ENCODE results near the gene VSTM2L.

The VSTM2L gene

GRCh38 chr20:37969949-37970855 is 67.3 kb downstream of the VSTM2L start:
- DNase-seq (ENCODE audit: low spot score), result no peak

DNA sequence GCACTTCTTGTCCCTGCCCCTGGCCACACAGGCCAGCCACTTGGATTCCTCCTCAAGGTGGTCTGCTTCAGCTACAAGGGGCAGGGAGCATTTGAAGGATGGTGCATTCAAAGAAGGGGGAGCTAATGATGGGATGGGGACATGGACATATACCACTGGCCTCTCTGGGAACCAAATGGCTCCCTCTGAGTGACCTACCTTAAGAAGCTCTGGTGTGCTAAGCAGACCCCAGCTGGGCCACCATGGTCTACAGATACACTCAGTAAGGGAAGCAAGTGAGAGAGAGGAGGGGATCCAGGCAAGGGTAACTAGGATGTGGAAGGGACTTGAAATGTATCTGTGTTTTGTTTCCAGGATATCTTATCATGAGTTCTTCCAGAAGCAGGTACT is 67.9 kb downstream of the VSTM2L start:
- no peak for DNase-seq (ENCODE audit: low spot score)

GRCh38 chr20:37971561-37972127 is 68.7 kb downstream of the VSTM2L start:
- no peak for DNase-seq (ENCODE audit: low spot score)

DNA sequence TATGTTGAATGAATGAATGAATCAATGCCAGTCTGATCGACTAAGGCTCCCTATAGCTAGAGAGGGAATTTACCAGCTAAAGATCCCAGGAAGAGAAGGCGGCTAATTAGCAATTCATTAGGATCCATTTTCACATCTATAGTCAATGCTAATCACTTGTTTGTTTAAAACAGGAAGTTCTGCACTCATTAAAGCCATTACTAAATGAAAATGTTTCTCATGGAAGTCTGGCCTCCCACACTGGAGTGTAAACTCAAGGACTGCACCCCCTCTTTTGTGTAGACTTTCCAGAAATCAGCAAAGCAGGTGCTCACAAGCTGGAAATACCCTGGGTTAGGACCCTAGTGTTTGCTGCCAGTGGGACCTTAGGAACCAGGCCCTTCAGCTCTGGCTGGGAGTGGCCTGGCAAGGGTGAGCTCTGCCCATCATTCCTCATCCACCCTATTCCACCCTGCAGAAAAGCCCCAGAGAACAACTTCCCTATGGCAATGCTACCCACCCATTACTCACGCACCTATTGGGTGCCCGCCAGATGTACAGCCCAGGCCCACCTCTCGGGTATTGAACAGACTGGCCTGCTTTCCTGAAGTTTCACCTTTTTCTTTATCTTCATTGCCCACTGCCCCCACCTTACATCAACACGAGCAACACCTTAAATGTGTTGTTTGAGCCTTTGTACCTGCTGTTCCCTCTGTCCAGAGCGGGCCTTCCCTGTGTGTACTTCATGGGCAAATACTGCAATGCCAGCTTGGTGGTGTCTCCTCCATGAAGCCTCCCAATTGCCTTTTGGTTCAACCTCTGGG is 69.5 kb downstream of the VSTM2L start:
- no peak for DNase-seq (ENCODE audit: low spot score)

- DNase-seq (ENCODE audit: low spot score), result no peak
These were observed 70.4 kb downstream of the VSTM2L start for GRCh38 chr20:37973059-37973910.

GRCh38 chr20:37976887-37977286 is 74.0 kb downstream of the VSTM2L start:
- DNase-seq (ENCODE audit: low spot score), result no peak

- no peak for DNase-seq (ENCODE audit: low spot score)
These were observed 74.4 kb downstream of the VSTM2L start for GRCh38 chr20:37977338-37977737.

GRCh38 chr20:37977786-37978185 is 74.9 kb downstream of the VSTM2L start:
- no peak for DNase-seq (ENCODE audit: low spot score)

- no peak for DNase-seq (ENCODE audit: low spot score)
These were observed 76.4 kb downstream of the VSTM2L start for GRCh38 chr20:37979021-37979985.

DNA sequence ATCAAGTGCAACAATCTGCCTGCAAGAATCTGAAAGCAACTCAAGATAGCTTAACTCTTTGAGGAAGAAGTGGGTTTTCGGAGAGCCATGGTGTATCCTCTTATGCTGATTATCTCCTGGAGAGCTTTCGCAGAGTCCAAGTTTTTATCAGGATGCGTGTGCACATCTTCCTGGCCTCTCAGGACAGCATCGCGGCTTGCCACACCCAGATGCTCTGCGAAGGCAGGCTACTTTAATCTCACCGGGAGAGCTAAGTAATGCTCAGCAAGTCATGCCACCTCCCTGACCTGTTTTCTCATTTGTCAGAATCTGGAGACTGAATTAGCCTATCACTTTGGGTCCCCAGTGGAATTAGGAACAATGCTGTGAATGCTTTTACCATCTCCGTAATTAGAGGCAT is 77.5 kb downstream of the VSTM2L start:
- DNase-seq (ENCODE audit: low spot score), result no peak

GRCh38 chr20:37980876-37981275 is 77.9 kb downstream of the VSTM2L start:
- no peak for DNase-seq (ENCODE audit: low spot score)

GRCh38 chr20:37981568-37981967 is 78.6 kb downstream of the VSTM2L start:
- DNase-seq (ENCODE audit: low spot score), result no peak

- no peak for DNase-seq (ENCODE audit: low spot score)
These were observed 80.4 kb downstream of the VSTM2L start for GRCh38 chr20:37983286-37983685.

- no peak for DNase-seq (ENCODE audit: low spot score)
These were observed 81.3 kb downstream of the VSTM2L start for GRCh38 chr20:37984018-37984785.

DNA sequence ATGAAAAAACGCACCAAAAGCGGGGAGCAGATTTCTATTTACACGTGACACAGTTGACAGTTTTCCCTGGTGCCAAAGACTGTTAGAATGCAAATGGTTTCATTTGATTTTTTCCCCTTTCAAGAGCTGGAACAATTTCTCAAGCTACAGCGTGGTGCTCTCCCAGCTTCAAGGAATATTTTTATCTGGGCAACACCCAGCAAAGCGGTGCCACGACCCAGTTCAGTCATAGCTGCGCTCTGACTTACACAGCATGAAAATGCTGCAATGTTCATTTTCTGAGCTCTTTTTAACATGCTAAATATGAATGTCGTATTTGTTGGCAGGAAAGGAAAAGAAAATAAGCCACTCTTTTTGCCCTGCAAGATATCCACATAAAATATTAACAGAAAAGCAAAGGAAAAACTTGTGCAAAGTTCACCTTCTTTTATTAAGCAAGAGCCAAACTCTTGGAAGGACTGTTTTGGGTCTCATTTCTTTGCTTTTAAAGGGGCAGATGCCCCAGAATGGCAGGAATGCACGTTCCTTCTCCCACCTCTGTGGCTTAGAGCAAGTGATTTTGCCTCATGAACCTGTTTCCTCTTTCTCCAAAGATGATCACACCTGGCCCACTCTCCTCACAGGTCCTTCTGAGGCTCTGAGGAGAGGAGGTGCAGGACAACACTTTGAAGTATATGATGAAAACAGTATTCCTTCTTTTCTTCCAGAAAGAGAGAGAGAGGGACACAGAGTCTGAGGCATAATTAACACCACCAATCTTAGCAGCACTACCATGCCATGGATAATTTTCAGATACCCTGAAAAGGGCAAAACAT is 83.3 kb downstream of the VSTM2L start:
- no peak for DNase-seq (ENCODE audit: low spot score)

- no peak for DNase-seq (ENCODE audit: low spot score)
These were observed 84.1 kb downstream of the VSTM2L start for GRCh38 chr20:37986873-37987601.

- no peak for DNase-seq (ENCODE audit: low spot score)
These were observed 84.8 kb downstream of the VSTM2L start for GRCh38 chr20:37987602-37988290.

All from SW480 (cell line).